Left ventricle myocardium inferior (tissue), 1 donor: ENCODE measurements around the gene KAZN. TPM values are rescaled to one million over a fixed set of nuclear protein-coding genes. Genes with fewer than 3 reads are reported as not detected.

Experiments used
- DNase-seq: peaks from one replicate; pipeline ENCODE4 v3.0.0-alpha.2; 2020
- H3K27ac ChIP-seq: fragments of 200-600 bp; replicated peaks from 2 replicates; pipeline ENCODE4 v1.8.0; 2021
- H3K27me3 ChIP-seq: fragments of 200-600 bp; 2 replicates; pipeline ENCODE4 v1.8.0; 2021; ENCODE audit warnings: low read depth
- H3K36me3 ChIP-seq: fragments of 200-600 bp; 2 replicates; pipeline ENCODE4 v1.8.0; 2021
- H3K4me1 ChIP-seq: fragments of 200-600 bp; 2 replicates; pipeline ENCODE4 v1.8.0; 2021
- H3K4me3 ChIP-seq: fragments of 200-600 bp; 2 replicates; pipeline ENCODE4 v1.8.0; 2021; ENCODE audit warnings: mild to moderate bottlenecking, moderate library complexity
- H3K9me3 ChIP-seq: fragments of 200-600 bp; replicated peaks from 2 replicates; pipeline ENCODE4 v1.8.0; 2021
- intact Hi-C: fragments of 100-400 bp; cut with micrococcal nuclease; formaldehyde crosslinking; loops from one replicate; pipeline ENCODE4 v1.11.0; 2022
- total RNA-seq: library from RNA; stranded (reverse); fragmentation: NEBNext Ultra II Directional; extraction: Animal tissue kit (Norgen Biotek cat#: 25700); gene quantifications from one replicate; pipeline ENCODE4 v1.2.1, GENCODE V29; 2021
- TF ChIP-seq, protein P1 (sequence below): fragments of 200-600 bp; IDR thresholded peaks from 2 replicates; pipeline ENCODE4 v1.8.0; 2021; ENCODE audit warnings: antibody characterized with exemption, mild to moderate bottlenecking, borderline replicate concordance
- donor health status: DM: no; HTN: yes; CAD: no; lungs with severe emphysema.

Gene KAZN
- total RNA-seq, 1 donor from 2014 or later, result 2.2 TPM

GRCh38 chr1:14590411-14591180, 7.9 kb upstream of the KAZN start:
- Histone ChIP-seq H3K36me3 (no peaks in the 10 kb centered on the region), H3K4me1 (no peaks in the 10 kb centered on the region), H3K9me3 (no peaks in the 10 kb centered on the region), H3K27ac (no peak overlapping the region), H3K4me3 (no peak overlapping the region), H3K27me3 (peaks cover 96% of the 10 kb centered on the region)
- intact Hi-C loops, result no loop called here
- DNase-seq, result no peak
- TF ChIP-seq, protein P1, sequence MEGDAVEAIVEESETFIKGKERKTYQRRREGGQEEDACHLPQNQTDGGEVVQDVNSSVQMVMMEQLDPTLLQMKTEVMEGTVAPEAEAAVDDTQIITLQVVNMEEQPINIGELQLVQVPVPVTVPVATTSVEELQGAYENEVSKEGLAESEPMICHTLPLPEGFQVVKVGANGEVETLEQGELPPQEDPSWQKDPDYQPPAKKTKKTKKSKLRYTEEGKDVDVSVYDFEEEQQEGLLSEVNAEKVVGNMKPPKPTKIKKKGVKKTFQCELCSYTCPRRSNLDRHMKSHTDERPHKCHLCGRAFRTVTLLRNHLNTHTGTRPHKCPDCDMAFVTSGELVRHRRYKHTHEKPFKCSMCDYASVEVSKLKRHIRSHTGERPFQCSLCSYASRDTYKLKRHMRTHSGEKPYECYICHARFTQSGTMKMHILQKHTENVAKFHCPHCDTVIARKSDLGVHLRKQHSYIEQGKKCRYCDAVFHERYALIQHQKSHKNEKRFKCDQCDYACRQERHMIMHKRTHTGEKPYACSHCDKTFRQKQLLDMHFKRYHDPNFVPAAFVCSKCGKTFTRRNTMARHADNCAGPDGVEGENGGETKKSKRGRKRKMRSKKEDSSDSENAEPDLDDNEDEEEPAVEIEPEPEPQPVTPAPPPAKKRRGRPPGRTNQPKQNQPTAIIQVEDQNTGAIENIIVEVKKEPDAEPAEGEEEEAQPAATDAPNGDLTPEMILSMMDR, result no peak

DNA sequence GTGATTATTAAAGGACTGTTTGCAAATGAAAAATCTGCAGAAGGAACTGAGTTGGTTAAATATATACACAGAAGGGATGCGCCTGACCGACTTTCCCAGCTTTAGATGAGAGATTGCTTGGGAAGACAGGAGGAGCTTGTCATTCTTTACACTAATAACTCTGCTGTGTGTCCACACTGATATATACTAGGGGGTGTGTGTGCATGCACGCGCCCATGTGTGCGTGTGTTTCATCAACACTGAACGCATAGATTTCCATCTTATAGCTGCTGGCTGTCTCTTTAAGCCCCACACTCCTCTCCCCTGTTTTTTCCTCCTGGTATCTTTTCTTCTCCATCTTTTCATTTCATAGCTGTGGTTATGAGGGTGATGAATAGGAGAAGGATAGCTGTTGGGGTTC, 6.9 kb upstream of the KAZN start:
- Histone ChIP-seq H3K9me3 (no peaks in the 10 kb centered on the region), H3K27ac (no peak overlapping the region), H3K4me3 (no peak overlapping the region), H3K4me1 (no peaks in the 10 kb centered on the region), H3K36me3 (no peaks in the 10 kb centered on the region), H3K27me3 (peaks cover 97% of the 10 kb centered on the region)
- TF ChIP-seq, protein P1, result no peak
- intact Hi-C loops, result no loop called here
- no peak for DNase-seq

DNA sequence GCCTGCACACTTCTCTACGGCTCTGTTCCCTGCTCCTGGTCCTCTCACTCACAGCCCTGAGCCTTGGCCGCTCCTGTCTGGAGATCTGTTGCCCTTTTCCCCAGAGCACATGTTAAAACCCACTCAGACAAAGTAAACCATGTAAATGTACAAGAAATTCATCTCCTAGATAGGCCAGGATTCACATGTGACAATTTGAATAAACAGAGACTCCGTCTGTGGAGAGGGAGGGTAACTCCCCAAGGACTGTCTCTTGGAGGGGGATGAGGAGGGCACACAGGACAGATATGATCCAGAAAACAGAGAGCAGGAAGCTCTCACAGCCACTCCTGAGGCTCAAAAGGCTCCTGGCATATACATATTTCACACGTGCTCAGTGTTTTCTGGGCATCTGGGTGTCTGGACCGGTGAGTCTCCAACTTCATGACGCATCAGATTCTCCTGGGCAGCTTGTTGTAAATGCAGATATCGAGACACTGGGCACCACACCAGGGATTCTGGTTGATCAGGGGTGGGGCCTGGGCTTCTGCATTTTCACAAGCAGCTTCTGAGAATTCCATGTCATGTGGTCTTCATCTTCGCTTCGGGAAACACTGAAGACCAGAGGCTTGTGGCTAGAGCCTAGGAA, 6.4 kb upstream of the KAZN start:
- peaks cover 97% of the 10 kb centered on the region for H3K27me3 ChIP-seq

DNA sequence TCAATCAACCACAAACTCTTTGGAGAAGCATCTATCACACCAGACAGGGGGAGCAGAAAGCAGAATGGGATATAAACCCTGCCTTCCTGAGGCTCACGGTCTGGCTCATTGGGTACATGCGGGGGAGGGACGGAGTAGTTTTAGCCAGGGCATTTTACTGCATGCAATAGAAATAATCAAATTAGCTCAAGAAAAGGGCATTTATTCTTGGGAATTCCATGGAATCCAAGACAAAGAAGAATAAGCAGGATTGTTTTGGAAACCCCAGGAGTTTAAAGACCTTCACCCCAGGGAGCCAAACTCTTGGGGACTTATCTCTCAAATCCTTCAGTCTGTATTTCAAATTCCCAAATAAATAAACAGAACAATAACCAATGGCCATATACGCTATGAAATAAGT, 5.2 kb upstream of the KAZN start:
- peaks cover 6% of the 10 kb centered on the region for H3K4me1 ChIP-seq
- H3K27me3 ChIP-seq, result peaks cover 97% of the 10 kb centered on the region
- TF ChIP-seq, protein P1, result no peak

More for the DNA sequence above, 6.4 kb upstream of the KAZN start:
- no peak for DNase-seq
- TF ChIP-seq, protein P1, result no peak
- H3K4me1 ChIP-seq, result no peaks in the 10 kb centered on the region
- H3K27ac ChIP-seq, result no peak overlapping the region
- no peak overlapping the region for H3K4me3 ChIP-seq
- intact Hi-C loops, result no loop called here
- no peaks in the 10 kb centered on the region for H3K9me3 ChIP-seq
- no peaks in the 10 kb centered on the region for H3K36me3 ChIP-seq

DNA sequence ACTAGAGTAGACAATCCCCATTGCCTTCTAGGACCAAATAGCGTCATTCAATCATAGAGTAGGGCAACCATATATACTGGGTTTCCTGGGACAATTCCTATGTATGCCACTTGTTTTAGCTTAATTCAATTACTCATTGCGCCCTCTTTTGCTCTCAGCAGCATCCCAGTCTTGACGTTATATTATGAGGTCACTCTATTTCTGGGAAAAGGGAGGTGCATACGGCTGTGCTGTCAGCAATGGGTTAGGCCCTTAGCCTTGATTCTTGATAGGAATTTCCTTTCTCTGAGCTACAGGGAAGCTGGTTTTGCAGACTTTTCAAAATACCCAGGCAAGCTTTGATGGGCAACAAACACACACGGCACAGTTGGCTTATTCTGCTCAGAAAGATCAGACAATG, 4.4 kb upstream of the KAZN start:
- TF ChIP-seq, protein P1, result no peak
- Histone ChIP-seq H3K27me3 (peaks cover 97% of the 10 kb centered on the region), H3K4me3 (no peak overlapping the region)

More for the DNA sequence above, 5.2 kb upstream of the KAZN start:
- intact Hi-C loops, result no loop called here
- Histone ChIP-seq H3K27ac (no peak overlapping the region), H3K36me3 (no peaks in the 10 kb centered on the region), H3K4me3 (no peak overlapping the region), H3K9me3 (no peaks in the 10 kb centered on the region)
- DNase-seq, result no peak

More for the DNA sequence above, 4.4 kb upstream of the KAZN start:
- Histone ChIP-seq H3K36me3 (no peaks in the 10 kb centered on the region), H3K27ac (no peak overlapping the region), H3K4me1 (peaks cover 13% of the 10 kb centered on the region), H3K9me3 (no peaks in the 10 kb centered on the region)
- intact Hi-C loops, result no loop called here
- DNase-seq, result no peak
